Measurements from ENCODE around the gene MFSD6L.

The MFSD6L gene, protein sequence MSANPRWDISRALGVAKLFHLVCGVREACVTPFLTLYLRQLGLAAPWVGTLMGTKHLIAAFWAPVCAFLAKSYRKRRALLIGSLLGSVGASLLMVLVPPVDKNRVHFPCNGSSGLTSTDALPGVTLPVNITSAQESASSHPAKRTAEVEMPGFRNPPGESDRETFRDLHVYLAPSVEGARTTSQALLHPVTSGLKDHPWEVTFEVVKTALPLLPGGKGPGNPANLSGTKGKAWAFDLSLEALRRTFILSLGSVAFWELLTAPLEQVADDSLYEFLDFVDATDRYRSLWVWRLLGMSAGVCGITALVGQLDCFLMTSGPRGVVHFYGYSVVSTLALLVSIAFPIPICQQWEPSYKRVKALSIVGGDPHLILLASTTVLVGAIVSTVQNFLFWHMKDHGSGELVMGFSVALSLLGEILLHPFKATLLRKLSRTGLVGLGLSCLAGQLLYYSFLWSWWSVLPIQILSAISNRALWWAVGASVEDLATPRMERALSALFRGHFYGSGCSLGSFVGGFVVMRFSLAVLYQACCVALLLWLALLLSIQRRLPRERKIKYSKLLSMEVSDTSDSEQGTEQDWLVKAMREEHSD

GRCh38 chr17:8798846-8799569 is at the start of gene MFSD6L:
Gene MFSD6L, minus strand, starts transcription at chr17:8799365. Its CDS starts 245 bp downstream, at chr17:8799120.
- peak; percentile 38 for DNase-seq

DNA sequence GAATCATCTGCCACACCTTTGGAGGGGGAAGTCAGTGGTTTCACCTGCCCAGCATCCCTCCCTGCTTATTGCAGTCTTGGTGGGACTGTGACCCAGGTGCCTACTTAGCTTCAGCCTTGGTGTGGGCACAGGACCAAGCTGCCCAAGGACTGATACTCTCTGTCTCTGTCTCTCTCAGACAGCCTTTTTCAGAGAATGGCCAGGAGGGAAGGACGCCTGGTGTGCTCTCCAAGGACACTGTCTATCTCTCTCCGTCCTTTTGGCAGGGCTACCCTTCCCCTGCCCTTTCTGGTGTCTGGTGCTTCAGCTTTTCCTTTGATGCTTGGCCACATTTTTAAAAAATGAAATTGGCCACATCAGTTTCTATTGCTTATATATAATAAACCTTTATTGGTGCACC is 48.7 kb upstream of the MFSD6L start:
- DNase-seq = no peak

- DNase-seq = no peak
Measured at GRCh38 chr17:8846768-8847211, 47.6 kb upstream of the MFSD6L start.

- no peak for DNase-seq
Measured at GRCh38 chr17:8844229-8845218, 45.4 kb upstream of the MFSD6L start.

GRCh38 chr17:8843344-8843743 is 44.2 kb upstream of the MFSD6L start:
- no peak for DNase-seq

GRCh38 chr17:8841844-8842243 is 42.7 kb upstream of the MFSD6L start:
- no peak for DNase-seq

DNA sequence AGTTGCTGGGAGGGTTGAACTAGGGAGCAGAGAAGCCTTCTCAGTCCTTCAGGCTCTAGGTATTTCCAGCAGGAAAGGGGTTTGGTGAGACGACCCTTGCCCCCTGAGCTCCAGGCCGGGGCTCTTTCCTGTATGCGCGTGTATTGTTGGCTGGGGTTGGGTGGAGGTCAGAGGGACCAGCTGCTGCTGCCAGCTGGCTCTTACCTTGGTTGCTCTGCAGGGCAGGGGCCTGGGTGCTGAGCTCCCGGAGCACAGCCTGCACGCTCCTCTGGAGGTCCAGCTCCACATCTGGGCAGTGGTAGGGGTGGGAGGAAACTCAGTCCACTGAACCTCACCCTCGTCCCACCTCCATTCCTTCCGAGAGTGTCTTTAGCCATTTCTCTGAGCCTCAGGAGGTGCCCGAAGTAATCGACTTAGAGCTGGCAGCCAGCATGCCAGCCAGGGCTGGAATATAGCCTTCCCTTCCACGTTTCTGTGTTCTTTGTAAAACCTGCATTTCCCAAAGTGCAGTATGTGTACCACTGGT is 40.3 kb upstream of the MFSD6L start:
- DNase-seq = no peak

DNA sequence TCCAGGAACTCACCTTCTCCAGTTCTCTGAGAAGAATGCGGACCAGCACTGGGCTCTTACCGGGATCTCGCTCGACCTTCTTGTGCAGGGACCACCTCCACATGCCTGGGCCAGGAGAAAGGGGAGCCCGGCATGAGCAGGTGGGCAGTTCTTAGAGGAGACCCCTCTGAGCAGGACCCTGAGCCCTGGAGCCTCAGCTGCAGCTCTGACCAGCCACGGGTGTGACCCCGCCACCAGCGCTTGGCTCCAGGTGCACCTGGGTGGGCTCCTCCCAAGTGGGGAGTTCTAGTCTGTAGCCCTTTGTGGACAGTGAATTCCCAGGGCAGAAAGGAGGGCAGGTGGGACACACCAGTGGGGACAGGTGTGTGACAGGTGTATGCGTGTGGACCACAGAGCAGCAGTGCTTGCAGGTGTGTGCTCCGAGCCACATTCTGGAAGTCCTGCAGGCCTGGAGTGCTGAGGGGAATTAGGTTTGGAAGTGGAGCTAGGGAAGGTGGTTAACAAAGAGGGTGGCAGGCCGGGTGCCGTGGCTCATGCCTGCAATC is 39.5 kb upstream of the MFSD6L start:
- DNase-seq = no peak

DNA sequence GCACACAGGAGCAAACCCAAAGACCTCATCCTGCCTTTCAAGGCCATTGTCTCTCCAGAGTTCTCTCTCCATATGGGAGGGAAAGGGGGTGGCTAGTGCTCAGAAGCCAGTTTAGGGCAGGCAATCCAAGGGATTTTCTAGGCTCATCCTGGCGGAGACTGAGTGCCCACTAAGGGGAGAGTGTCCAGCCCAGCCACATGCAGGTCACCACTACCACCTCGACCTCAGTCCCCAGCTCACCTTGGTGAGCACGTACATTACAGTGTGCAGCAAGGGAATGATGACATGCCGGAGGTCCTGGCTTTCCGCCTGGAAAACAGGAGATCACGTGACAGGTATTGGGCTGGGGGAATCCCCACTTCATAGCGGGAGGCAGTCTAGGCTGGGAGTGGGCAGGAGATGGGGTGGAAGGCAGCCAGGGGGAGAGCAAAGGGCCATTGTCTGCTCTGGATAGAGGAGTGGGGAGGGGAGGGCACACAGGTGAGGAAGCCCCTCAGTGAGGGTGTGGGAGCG is 38.5 kb upstream of the MFSD6L start:
- DNase-seq = no peak

GRCh38 chr17:8836821-8837562 is 37.8 kb upstream of the MFSD6L start:
- no peak for DNase-seq

DNA sequence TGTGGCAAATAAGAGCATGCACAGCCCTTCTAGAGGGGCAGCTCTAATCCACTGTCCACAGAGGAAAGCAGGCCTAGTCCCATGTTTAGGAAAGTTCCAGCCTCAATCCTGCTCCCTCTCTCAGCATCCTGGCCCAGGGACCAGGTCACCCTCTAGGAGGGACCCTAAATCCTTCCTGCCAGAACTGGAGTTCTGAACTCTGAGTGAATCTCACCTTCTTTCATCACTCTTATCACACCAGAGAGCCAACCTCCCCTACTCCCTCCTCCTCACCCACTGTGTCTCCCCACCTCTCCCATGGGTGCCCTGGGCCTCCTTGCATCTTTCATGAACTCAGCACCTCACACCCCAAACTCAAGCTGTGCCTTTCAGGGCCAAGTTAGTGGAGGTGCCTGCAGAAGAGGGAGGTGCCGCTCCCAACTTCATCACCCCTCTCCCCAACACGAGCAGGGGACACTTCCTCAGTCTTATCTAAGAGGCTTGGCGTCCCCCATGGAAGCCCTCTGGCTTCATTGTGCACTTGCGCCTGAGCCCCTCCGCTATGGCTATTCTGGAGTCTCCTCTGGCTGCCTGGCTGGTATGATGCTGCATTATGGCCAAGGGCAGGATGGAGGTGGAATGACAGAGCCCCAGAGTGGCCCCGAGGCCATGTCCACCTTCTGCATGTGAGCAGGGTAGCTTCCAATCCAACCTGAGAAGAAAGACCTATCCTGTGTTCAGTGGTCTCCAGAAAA is 36.6 kb upstream of the MFSD6L start:
- no peak for DNase-seq

GRCh38 chr17:8835106-8835505 is 35.9 kb upstream of the MFSD6L start:
- no peak for DNase-seq

DNA sequence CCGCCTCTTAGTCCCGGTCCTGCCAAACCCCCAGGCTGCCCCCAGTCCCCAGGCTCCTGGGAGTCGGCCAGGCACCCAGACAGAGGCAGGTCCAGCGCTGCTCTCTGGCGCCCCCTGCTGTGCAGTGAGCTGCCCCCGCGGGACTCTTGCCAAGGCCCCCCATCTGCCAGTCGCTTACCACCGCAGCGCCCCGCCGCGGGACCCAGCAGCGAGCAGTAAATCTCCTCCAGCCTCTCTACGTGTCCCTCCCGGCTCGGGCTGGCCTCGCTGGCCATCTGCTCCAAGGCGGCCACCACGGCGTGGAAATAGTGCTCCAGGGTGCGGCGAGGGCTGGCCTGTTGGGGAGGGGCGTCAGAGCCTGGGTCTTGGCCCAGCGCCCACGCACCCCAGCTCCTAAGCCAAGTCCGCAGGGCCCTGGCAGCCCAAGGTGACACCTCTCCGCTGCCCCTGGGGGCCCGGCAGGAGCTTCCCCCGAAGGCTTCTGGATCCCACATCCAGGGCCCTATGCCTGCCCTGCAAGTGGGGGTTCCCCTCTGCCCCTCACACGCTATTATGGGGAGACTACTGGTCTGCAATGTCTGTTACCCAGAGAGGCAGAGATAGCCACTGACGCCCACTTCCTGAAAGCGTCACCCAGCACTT is 33.7 kb upstream of the MFSD6L start:
- no peak for DNase-seq

- no peak for DNase-seq
Measured at GRCh38 chr17:8831234-8831849, 32.2 kb upstream of the MFSD6L start.

DNA sequence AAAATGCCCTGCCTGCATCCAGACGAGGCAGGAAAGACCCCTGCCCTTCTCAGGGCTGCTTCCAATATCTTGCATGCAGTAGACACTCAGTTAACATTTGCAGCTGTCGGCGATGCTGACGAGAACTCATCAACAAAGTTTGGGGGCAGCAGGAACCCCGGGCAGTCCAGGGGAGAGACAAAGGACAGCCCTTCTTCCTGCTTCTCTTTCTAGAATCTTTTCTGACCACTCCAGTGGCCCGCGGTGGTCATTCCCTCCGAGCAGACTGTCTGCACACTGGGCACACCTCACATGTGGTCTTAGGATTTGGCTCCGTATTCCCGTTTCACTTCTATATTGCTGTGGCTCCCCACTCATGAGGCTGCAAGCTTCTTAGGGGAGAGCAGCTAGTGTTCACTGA is 31.0 kb upstream of the MFSD6L start:
- no peak for DNase-seq

DNA sequence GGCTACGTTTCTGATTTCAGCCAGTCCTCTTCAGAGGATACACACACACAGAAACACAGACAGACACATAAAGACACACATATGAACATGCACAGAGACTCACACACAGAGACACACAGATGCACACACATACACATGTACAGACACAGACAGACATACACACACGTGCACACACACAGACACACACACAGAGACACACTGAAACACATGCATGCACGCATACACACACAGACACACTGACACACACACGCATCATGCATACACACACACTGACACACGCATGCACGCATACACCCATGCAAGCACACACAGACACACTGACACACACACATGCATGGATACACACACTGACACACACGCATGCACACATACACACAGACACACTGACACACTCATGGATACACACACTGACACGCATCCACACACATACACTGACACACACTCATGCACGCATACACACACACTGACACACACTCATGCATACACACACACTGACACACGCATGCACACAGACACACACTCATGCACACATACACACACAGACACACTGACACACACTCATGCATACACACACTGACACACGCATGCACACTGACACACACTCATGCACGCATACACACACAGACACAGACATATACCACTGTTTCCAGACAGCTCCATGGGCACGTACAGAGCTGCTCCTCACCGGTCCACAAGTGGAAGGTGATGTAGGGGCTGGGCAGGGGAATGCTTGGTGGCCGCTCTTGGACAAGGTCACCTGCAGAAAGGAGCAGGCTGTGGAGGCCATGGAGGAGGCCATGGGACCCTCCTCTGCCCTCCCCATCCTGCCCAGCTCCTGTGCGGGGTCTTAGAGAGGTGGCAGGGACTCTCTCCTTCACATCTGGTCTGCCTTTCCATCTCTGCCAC is 30.1 kb upstream of the MFSD6L start:
- no peak for DNase-seq

DNA sequence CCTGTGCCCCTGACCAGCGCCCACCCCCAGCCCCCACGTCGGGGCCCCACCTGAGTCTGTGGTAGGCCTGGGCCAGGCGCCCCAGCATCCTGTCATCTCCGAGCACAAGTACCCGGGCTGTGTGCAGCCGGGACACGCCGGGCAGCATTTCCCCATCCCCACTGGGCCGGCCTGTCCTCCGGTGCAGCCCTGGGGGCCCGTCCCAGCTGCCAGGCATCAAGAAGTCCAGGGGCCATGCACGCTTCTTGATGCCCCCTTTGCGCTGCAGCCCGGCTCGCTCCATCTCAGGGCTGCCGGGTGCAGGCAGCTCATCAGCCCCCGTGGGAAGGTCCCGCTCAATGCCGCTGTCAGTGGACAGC is 29.3 kb upstream of the MFSD6L start:
- no peak for DNase-seq

- DNase-seq = no peak
Measured at GRCh38 chr17:8826808-8827435, 27.8 kb upstream of the MFSD6L start.

Measured in CD4-positive, alpha-beta T cell treated with Interferon gamma for 1 hour (primary cell).